H1 (cell line): Measurements from ENCODE around the gene BBLN. TPM values are rescaled to one million over a fixed set of nuclear protein-coding genes. Genes with fewer than 3 reads are reported as not detected.

Experiments
- HDAC2 ChIP-seq, 2 experiments: fragments of 300-600 bp in 1 of 2; sonication (generic) in 1 of 2; IDR thresholded peaks; 2 replicates each; pipeline ENCODE4 v1.6.1; 2011 to 2012; ENCODE audit warnings: low read depth in 2 of 2, low read length in 2 of 2, mild to moderate bottlenecking in 2 of 2, moderate library complexity in 2 of 2, borderline replicate concordance in 1 of 2, inconsistent platforms in 1 of 2
- polyA plus RNA-seq, 7 experiments: library from polyadenylated mRNA; depleted of rRNA in 3 of 7; stranded (reverse) in 5 of 7; unstranded in 2 of 7; fragments of >200 nt in 5 of 7; fragments of 200-250 nt in 2 of 7; gene quantifications; 1 replicate in 5 of 7; 2 replicates in 1 of 7; 4 replicates in 1 of 7; pipeline versions ENCODE4 v1.2.1 to v1.2.3, GENCODE V29; 2011 to 2013; ENCODE audit warnings: missing spikeins in 2 of 7, mixed read lengths in 2 of 7
- total RNA-seq: library from RNA; stranded (reverse); fragmentation: NEBNext Ultra II Directional; extraction: Animal tissue kit (Norgen Biotek cat#: 25700); gene quantifications from 2 replicates; pipeline ENCODE4 v1.2.1, GENCODE V29; 2021
- TF ChIP-seq, protein P1 (sequence below): IDR thresholded peaks from 2 replicates; pipeline ENCODE4 v1.6.1; 2011; ENCODE audit warnings: low read length, improper control_type of control experiment

BBLN gene
- total and polyA plus RNA-seq, 2 of the 8 experiments (the other 6 are each of a cell fraction or from before 2014, with no cell fraction given), result 63.1 to 164 TPM

DNA sequence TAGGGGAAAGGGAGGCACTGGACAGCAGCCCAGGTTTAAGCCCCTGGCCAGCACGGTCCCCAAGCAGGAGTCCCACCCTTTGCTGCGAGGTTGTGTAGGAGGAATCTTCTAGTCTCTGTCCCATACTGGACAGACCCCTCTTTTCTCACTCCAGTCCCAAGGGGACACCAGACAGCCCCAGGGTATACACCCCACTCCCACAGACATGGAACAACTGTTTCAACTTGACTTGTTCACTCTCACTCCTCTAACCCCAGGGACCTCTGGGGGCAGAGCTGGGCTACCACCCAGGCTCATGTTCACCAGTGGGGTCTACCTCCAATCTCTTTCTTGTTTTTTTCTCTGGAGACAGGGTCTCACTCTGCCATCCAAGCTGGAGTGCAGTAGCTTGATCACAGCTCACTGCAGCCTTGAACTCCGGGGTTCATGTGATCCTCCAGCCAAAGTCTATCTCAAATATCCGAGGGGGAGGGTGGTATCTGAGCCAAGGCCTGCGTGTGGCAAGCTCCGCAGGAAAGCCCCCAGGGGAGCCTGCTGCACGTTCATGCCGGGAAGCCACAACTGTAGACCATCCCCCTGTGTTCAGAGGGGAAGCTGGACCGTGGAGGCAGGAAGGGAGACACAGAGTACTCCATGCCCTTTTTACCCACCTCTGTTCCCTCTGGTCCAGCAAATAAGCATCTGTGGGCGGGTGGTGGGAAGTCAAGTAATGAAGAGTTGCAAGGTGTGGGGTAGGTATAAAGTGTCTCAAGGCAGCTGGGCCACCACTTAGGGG is 34.3 kb upstream of the BBLN start (continued):
- TF ChIP-seq, protein P1, sequence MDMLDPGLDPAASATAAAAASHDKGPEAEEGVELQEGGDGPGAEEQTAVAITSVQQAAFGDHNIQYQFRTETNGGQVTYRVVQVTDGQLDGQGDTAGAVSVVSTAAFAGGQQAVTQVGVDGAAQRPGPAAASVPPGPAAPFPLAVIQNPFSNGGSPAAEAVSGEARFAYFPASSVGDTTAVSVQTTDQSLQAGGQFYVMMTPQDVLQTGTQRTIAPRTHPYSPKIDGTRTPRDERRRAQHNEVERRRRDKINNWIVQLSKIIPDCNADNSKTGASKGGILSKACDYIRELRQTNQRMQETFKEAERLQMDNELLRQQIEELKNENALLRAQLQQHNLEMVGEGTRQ, result no peak
- TF ChIP-seq HDAC2 (IDR thresholded peaks at IDR 0.05; ENCODE audit: borderline replicate concordance in 1 of 2, low read depth in 2 of 2, low read length in 2 of 2), result no peak
